Left colon (tissue), 2 donors: ENCODE results near the gene PAFAH1B1. TPM values are rescaled to one million over a fixed set of nuclear protein-coding genes. Genes with fewer than 3 reads are reported as not detected.
A peak's percentile ranks its signal among the peaks of the same experiment; 100 is the strongest.
"Not testable (repeated sequence)": the region's sequence is repeated elsewhere in the genome, so short reads cannot be mapped to it uniquely, and the experiment has no call there.

ENCODE experiments used
- ATAC-seq: fragments of 200-7000 bp; cut with Tn5 transposase; one replicate; pipeline ENCODE4 v1.9.1; 2020; ENCODE audit warnings: mild to moderate bottlenecking, moderate library complexity
- DNase-seq, 2 donors: peaks; one replicate each; pipeline ENCODE4 v3.0.0-alpha.2; 2020
- intact Hi-C, 2 donors: fragments of 100-400 bp; cut with DNase I in 1 of 2; cut with micrococcal nuclease in 1 of 2; formaldehyde crosslinking; loops; one replicate each; pipeline versions ENCODE4 v1.11.2 to v1.14.0; 2022; cut with DNase I, micrococcal nuclease
- total RNA-seq, 2 donors: library from RNA; stranded (reverse); fragmentation: NEBNext Ultra II Directional; extraction: Animal tissue kit (Norgen Biotek cat#: 25700); gene quantifications; one replicate each; pipeline ENCODE4 v1.2.1, GENCODE V29; 2021
- donor health status: DM: no; HTN: no; CAD: no.
- donor health status: DM: yes; HTN: yes; CAD: no.

The PAFAH1B1 gene
- total RNA-seq, 2 donors from 2014 or later: 117 to 120 TPM

- DNase-seq: no peak
- intact Hi-C loops: no loop called here
- ATAC-seq: no peak
These were observed 101.9 kb downstream of the PAFAH1B1 start for GRCh38 chr17:2695243-2695960.

DNA sequence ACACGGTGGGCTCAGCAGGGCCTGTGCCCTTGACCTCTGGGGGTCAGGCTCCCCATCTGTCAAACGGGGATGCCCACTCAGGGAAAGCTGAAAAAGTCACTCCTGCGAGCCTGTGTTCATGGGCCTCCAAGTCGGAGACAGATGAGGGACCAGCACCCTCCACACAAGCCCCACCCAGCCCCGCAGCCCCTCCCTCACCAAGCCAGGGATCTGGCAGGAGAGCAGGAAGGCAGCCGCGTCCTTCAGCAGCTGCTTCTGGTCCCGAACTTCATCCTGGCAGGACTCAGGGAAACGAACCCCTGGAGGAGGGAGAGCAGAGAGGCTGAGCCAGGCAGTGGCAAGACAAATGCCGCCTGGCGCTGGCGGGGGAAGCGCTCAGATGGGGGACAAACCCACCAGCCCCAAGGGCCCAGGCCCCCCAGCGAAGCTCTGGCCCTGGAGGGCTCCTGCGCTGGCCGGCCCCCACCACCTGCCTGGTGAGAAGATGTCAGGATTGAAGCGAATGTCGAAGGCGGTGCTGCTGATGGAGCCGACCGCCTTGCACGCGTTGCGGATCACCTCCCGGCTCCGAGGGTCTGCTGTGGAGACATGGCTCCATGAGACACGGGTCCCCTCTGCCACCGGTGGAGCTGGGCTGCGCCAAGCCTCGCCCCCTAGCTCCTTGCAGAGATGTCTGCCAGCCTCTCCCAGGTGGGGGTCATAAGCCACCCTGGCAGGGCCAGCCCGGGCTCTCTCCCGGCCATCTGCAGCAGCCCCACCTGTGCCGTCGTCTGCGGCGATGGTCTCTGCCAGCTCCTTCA, 102.7 kb downstream of the PAFAH1B1 start:
- DNase-seq: peak in 1 of 2 donors; percentile 24
- intact Hi-C loops: no loop called here
- no peak for ATAC-seq

GRCh38 chr17:2697611-2698162, 104.2 kb downstream of the PAFAH1B1 start:
- intact Hi-C loops: no loop called here
- peak in 1 of 2 donors; percentile 21 for DNase-seq
- no peak for ATAC-seq

DNA sequence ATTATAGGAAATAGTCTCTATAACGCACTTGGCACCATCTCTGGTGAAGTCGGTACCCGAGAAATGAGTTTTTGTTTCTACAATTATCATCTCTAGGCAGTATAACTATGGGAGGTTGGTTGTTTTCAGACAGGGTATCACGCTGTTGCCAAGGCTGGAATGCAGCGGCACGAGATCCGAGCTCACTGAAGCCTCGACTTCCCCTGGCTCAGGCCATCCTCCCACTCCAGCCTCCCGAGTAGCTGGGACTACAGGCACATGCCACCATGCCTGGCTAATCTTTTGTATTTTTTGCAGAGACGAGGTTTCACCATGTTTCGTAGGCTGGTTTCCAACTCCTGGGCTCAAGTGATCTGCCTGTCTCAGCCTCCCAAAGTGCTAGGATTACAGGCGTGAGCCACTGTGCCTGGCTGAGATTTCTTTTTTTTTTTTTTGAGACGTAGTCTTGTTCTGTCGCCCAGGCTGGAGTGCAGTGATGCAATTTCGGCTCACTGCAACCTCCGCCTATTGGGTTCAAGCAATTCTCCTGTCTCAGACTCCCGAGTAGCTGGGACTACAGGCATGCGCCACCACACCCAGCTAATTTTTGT, 105.9 kb downstream of the PAFAH1B1 start:
- peak; percentile 0 to 11 for DNase-seq
- ATAC-seq, intact Hi-C loops: not testable (repeated sequence)

DNA sequence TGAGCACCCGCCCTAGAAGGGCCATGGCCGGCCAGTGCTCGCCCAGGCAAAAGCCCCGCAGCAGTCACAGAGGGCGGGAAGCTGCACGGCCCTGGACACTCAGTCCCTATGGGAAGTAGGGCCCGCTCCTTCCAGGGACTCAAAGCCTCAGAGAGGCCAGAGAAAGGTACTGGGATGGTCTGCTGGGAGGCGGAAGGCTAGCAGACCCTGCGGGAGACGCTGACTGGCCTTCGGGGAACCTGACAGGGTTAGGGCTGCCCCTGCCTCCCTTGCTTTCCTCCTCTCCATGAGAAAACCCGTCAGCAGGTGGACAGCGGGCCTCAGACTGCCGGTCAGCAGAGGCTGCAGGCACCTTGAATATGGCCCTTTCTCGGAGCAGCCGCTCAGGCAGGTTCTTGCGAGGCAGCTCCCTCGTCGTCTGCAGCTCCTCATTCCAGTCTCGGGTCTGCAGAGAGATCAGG, 106.6 kb downstream of the PAFAH1B1 start:
- no peak for ATAC-seq
- intact Hi-C loops: no loop called here
- DNase-seq: peak in 1 of 2 donors; percentile 15

- ATAC-seq: no peak
- peak in 1 of 2 donors; percentile 17 for DNase-seq
- intact Hi-C loops: no loop called here
These were observed 107.2 kb downstream of the PAFAH1B1 start for GRCh38 chr17:2700491-2701141.

DNA sequence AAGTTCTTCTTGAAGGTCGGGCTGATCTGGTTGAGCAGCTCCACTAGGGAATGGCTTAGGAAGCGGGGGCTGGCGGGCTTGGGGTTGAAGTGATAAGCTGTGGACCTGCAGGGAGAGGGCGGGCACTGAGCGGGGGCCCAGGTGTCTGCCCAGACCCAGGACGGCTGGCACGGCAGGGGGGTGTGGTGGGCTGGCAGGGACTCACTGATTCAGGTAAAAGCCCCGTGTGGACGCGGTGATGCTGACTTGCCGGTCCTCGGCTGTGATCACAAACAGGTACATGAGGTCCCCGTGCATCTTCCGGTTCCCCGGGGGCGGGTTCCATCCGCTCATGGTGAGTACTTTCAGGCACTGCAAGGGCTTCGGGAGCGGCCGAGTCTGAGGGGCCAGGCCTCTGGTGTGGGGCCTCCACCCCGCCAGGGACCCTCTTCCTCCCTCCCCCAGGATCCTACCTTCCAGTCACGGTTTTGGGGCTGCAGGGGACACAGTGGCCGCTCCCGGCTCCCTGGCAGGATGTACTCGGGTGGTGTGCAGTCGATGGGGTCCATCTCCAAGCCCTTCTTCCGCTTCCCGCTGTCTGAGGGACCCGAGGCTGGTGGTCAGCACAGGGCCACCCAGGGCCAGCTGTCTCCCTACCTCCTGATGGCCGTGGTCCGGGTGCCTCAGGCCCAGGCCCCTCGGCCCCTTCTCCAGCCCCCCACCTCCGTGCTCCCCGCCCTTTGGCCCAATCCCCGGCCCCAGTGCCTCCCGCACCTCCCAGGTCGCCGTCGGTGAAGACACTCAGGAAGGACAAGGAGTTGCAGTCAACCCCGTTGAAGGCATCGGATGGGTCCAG, 107.9 kb downstream of the PAFAH1B1 start:
- DNase-seq (peak in 1 of 2 donors; percentile 22), ATAC-seq (no peak)
- intact Hi-C loops: no loop called here

GRCh38 chr17:2701996-2702741, 108.7 kb downstream of the PAFAH1B1 start:
- peak in 1 of 2 donors; percentile 22 for DNase-seq
- no peak for ATAC-seq
- intact Hi-C loops: no loop called here

DNA sequence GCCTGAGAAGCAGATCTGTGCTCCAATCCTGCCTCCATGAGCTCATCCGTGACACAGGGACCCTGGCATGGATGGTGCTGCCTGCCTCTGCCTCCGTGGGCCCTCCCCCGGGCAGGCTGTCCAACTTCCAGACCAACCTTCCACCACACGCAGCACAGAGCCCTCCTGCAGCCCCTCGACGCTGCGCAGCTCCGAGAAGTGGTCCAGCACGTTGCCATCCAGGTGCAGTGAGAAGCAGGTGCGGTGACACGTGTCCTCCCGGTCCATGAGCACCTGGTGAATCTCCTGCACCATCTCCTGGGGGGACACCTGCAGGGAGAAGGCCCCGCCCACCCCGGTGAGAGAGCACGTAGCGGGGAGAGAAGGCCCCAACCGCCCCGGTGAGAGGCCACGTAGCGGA, 109.7 kb downstream of the PAFAH1B1 start:
- no peak for ATAC-seq
- intact Hi-C loops: no loop called here
- DNase-seq: no peak

DNA sequence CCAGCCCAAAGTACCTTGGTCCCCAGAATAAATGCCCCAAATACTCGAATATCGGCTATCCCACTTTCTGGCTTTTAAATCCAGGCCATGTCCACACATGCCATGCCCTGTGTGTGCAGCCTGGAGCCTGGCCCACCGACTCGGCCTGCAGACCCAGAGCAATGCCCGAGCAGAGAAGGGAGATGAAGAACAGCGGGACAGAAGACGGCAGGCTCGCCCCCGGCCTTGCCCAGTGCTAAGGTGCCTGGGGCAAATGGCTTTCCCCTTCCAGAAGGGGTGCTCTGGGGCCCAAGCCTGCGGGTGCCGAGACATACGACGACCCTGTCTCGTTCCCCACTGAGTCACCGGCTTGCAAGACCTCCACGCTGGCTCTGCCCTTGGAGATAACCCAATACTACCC, 110.2 kb downstream of the PAFAH1B1 start:
- DNase-seq: peak in 1 of 2 donors; percentile 18
- no peak for ATAC-seq
- intact Hi-C loops: no loop called here

- intact Hi-C loops: no loop called here
- ATAC-seq: no peak
- peak in 1 of 2 donors; percentile 19 for DNase-seq
These were observed 110.8 kb downstream of the PAFAH1B1 start for GRCh38 chr17:2704031-2704889.

DNA sequence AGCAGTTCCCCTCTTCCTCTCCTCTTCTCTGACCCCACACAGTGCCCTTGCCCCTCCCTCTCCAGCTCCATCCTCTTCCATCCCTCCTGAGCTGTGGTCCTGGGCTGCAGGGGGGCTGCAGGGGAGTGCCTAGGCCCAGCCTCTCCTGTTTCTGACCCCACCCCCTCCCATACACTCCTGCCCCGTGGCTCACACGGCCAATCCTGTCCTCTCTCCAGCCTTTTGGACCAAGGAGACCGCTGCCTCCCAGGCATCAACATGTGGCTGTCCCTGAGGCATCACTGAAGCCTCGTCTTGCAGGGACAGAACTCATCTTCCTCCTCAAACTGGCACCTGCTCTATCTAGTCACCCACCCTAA, 111.4 kb downstream of the PAFAH1B1 start:
- DNase-seq: no peak
- intact Hi-C loops: no loop called here
- no peak for ATAC-seq

DNA sequence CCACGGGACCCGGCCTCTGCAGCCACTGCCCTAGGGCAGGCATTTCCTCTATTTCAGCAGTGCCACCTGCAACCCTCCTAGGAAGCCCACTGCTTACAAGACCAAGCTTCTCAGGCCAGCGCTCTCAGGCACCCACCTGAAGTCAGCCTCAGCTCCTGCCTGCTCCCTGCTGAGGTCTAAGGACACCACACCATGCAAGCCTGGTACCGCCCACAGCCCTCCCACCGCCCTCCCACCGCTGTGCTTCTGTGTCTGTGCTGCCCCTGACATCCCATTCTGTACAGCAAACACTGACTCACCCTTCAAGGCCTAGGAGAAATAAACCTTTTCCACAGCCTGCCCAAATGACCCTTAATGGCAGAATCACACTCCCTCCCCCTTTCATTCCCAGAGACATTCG, 111.8 kb downstream of the PAFAH1B1 start:
- ATAC-seq: no peak
- DNase-seq: no peak
- intact Hi-C loops: no loop called here

- intact Hi-C loops: no loop called here
- DNase-seq: no peak
These were observed 112.7 kb downstream of the PAFAH1B1 start for GRCh38 chr17:2705888-2706795.

DNA sequence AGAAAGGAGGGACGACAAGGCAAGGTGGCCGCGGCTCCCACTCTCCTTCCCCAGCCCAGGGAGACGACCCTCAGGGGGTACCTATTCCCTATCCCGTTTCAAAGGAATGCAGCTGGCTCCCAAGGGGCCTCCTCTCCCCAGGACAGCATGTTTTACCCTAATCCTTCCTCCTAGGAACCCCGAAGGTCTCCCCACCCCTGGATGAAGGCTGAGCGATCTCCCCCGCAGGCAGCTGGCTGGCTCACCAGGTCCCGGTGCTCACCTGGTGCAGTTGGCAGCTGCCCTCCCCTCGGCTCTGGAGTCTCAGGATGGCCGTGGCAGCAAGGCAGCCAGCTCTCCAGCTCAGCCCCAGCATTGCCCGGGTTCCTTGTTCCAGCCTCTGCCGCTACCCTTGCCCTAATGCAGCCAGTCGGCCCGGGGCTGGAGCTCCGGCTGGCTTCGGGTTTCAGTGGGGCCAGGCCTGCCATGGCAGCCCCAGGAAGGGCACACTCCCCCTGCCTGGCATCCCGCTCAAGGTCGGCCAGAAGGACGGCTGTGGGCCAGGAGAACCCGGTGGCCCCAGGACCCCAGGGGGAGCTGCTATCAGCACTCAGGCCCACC, 113.6 kb downstream of the PAFAH1B1 start:
- DNase-seq (no peak), ATAC-seq (no peak)
- intact Hi-C loops: no loop called here

More at GRCh38 chr17:2705888-2706795, 112.7 kb downstream of the PAFAH1B1 start:
- no peak for ATAC-seq
